GM21381 (cell line): ENCODE data around the gene SPDYE1.
"Not testable (repeated sequence)": the region's sequence is repeated elsewhere in the genome, so short reads cannot be mapped to it uniquely, and the experiment has no call there.

Experiments used
- ATAC-seq: cut with Tn5 transposase; IDR thresholded peaks from one replicate; pipeline ENCODE4 v1.9.1; 2021; ENCODE audit warnings: mild to moderate bottlenecking, moderate library complexity; ENCODE audit not compliant: unreplicated experiment

SPDYE1 gene

DNA sequence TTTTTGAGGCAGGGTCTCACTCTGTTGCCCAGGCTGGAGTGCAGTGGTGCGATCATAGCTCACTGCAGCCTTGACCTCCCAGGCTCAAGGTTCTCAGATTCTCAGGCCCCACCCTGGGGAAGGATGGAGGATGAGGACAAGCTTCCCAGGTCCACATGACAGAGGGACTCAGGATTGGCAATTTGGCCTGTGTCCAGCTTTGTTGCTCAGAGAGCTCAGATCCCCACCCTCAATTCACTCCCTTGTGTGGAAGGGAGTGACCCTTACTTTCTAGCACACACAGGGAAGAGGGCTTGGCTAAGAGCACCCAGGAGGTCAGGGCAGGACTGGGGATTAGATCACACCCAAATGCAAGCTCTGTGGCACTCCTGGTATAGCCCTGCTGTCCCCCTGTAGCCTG lies 6.9 kb upstream of the SPDYE1 start:
- ATAC-seq: not testable (repeated sequence)

DNA sequence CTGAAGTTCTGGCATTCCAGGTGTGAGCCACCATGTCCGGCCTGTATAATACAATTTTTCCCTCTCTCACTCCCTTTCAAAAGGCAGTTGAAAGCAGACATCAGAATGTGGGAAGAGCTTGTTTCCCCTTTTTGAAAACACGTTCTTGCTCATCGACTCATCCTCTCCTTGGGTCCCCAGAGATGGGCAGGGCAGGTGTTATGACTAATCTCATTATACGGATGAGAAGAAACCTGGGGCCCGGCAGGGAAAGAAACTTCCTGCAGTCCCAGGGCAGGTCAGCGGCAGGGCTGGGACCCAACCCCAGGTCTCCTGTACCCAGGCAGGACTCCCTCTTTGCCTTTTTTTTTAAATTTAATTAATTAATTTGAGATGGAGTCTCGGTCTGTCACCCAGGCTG lies 4.8 kb upstream of the SPDYE1 start:
- peak; percentile 90 for ATAC-seq

DNA sequence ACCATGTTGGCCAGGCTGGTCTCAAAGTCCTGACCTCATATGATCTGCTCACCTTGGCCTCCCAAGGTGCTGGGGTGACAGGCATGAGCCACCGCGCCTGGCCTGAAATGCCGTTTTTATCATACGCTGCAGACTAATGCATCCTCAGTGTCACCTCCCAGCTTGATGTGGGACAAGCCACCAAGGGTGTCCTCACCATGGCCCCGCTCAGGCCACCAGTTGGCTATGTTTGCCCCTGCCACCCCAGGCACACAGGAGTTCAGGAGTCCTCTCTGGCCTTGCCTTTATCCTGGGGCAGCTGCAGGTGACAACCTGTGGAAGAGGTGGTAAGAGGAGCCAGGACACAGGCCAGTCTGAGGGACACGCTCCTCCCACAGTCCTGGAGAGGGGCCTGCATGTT lies 3.0 kb upstream of the SPDYE1 start:
- ATAC-seq: not testable (repeated sequence)

DNA sequence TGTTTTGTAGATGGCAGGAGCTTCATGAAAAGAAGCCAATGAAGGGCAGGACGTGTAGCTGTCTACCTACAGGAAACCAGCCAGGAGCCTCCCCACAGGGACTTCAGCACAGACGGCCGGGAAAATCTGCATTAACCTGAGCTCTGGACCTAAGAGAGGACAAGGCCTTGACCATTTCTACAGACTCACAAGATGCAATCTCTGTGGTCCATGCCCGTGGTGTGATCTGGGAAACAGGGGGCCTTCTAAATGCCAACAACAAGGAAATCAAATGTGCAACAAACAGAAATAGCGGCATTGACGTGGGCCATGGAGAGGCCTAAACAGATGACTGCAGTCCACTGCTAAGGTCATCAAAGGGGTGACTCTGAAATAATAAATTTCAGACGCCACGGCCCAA lies 14.4 kb downstream of the SPDYE1 start:
- not testable (repeated sequence) for ATAC-seq

GRCh38 chr7:44015090-44015489 lies 17.4 kb downstream of the SPDYE1 start:
- not testable (repeated sequence) for ATAC-seq

DNA sequence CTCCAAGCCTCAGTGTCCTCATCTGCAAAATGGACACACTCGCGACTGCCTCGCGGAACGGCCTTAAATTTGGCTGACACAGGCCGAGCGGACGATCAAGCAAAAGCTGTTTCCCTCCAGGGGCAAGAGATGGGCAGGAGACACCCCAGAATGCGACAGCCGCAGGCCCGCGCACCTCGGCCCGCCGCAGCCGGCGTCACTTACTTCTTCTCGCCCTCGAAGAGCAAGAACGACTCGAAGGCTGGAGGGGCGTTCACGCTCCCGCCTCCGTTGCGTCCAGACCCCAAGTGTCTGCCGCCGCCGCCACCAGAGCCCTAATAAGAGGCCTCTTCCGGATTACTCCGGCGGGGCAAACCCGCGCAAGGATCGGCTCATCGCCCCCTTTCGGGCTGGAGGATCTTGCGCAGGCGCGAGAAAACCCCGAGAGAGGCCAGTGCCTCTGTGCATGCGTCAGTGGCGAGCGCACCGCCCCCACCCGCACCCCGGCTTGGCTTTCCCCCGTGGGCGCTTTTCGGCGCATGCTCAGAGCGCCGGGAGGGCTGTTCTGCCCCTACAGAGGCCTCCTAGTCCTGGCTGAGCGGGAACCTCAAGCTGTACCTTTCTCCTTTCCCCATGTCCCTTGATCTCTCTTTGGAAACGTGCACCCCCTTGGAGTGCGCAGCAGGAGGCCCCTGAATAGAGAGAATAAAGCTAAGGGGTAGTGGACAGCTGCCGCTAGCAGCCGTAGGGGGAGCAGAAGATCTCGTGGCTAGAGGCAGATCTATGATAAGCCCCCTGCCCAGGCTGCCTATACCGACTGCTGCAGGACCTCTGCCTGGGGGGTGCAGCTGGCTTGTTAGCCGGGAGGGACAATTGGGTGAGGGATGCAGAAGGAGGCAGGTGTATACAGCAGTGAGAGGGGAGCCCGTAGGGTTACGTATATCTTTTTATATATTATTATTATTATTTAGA lies 21.4 kb downstream of the SPDYE1 start:
- ATAC-seq: peak; percentile 96

GRCh38 chr7:44019825-44020224 lies 22.1 kb downstream of the SPDYE1 start:
- not testable (repeated sequence) for ATAC-seq

GRCh38 chr7:44022069-44022468 lies 24.4 kb downstream of the SPDYE1 start:
- not testable (repeated sequence) for ATAC-seq

DNA sequence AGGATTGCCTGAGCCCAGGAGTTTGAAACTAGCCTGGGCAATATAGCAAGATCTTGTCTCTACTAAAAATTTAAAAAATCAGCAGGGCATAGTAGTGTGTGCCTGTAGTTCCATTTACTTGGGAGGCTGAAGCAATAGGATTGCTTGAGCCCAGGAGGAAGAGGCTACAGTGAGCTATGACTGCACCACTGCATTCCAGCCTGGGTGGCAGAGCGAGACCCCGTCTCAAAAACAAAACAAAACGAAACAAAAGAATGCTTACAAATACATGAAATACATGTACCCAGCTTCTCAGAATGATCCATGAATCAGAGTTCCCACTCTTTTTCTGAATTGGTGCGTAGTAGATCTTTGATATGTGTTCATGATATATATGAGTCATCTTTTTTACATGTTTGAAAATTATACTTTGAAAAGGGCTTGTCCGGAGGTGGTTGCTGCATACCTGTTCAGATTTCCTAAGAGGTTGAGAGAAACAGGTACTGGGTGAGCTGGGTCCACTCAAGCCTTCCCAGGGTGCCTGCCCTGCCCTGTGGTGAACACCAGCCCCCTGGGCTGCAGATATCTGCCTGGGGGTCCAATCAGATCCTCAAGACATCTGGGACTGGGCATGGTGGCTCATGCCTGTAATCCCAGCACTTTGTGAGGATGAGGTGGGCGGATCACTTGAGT lies 25.2 kb downstream of the SPDYE1 start:
- not testable (repeated sequence) for ATAC-seq

GRCh38 chr7:44029433-44029832 lies 31.7 kb downstream of the SPDYE1 start:
- not testable (repeated sequence) for ATAC-seq

DNA sequence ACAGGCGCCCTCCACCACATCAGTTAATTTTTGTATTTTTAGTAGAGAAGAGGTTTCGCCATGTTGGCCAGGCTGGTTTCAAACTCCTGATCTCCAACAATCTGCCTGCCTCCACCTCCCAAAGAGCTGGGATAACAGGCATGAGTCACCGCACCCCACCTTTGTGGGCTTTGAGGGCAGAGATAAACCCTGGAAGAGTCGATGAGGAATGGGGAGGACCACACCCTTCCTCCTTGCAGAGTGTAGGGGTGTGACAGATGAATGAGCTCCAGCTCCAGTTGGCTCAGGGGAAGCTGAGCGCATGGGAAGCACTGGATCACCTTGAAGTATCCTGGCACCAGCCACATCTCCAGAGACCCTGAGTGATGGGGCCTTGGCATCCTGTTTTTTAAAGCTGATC lies 32.3 kb downstream of the SPDYE1 start:
- not testable (repeated sequence) for ATAC-seq

- not testable (repeated sequence) for ATAC-seq
These were observed 33.6 kb downstream of the SPDYE1 start for GRCh38 chr7:44031319-44031718.

DNA sequence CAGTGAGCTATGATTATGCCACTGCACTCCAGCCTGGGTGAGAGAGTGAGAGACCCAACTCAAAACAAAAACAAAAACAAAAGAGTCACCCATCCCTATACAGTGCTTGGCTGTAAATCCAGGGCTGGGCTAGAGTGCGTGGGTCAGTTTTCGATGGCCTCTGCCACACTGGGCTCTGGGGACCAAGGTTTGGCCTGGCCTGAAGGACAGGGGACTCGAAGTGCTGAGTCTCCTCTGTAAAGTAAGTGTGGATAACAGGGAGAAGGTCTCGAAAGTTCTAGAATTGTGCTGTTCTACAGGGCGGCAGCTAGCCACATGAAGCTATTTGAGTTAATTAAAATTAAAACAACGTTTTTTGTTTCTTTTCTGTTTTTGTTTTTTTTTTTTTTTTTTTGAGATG lies 34.3 kb downstream of the SPDYE1 start:
- not testable (repeated sequence) for ATAC-seq

DNA sequence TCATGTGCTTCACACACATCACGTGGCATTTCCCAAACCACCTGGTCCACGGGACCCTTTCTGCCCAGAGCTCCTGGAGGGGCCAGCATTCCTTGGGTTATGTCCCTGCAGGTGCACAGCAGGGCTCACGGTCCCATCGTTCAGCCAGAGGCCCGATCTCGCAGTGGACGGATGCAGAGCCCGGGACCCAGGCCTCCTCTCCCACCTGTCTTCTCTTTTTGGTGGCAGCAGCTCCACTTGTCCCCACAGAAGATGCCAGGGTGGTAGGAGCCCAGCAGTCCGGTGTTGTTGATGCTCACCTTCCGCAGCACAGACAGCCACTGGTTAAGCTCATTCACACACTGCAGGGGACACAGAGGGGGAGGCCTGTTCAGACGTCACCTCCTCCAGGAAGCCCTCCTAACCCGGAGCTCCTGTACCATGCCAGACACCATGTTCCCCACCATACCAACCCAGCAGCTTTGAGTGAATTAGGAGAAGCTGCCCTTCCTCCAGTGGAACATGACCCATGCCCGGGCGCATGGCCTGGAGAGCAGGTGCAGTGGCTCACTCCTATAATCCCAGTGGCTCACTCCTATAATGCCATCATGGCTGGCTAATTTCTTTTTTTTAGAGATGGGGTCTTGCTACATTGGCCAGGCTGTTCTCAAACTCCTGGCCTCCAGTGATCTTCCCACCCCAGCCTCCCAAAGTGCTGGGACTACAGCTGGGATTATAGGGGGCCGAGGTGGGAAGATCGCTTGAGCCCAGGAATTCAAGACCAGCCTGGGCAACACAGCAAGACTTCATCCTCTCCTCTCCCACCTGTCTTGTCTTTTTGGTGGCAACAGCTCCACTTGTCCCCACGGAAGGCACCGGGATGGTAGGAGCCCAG lies 36.5 kb downstream of the SPDYE1 start:
- ATAC-seq: not testable (repeated sequence)

- not testable (repeated sequence) for ATAC-seq
These were observed 38.7 kb downstream of the SPDYE1 start for GRCh38 chr7:44036364-44036763.

GRCh38 chr7:44037951-44038350 lies 40.3 kb downstream of the SPDYE1 start:
- ATAC-seq: not testable (repeated sequence)

DNA sequence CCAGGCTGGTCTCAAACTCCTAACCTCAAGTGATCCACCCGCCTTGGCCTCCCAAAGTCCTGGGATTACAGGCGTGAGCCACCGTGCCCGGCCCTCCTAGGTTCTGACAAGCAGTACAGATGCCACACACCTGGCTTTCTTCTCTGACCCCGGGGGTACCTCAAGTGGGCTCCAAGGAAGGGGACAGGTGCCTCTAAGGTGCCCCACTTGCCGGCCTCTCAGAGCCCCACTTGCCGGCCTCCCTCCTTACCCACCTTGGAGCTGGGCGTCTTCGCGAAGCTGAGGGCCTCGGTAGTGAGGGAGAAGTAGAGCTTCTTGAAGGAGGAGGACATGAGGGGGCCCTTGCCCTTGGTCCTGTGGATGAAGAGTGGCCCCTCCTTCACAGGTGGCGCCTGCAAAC lies 40.9 kb downstream of the SPDYE1 start:
- ATAC-seq: not testable (repeated sequence)

DNA sequence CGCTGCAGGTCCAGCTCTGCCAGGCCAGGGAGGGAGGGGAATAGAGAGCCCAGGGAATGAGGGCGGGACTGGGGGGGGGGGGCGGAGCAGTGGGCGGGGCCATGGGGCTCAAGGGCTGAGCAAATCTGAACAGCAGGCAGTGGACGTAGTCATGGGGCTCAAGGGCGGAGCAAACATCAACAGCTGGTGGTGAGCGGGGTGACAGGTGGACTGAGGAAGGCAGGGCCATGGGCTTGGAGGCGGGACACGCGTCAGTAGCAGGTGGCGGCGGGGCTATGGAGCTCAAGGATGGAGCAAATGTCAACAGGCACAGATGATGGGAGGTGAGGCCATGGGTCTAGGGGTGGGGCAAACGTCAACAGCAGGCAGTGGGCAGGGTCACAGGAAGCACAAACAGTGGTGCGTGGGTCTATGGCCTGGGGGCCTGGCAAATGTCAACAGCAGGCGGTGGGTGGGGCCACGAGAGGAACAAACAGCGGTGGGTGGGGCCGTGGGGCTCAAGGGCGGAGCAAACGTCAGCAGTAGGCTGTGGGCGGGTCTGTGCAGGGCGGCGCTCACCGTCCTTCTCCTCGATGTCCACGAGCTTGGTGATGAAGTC lies 41.4 kb downstream of the SPDYE1 start:
- peak; percentile 55 for ATAC-seq

DNA sequence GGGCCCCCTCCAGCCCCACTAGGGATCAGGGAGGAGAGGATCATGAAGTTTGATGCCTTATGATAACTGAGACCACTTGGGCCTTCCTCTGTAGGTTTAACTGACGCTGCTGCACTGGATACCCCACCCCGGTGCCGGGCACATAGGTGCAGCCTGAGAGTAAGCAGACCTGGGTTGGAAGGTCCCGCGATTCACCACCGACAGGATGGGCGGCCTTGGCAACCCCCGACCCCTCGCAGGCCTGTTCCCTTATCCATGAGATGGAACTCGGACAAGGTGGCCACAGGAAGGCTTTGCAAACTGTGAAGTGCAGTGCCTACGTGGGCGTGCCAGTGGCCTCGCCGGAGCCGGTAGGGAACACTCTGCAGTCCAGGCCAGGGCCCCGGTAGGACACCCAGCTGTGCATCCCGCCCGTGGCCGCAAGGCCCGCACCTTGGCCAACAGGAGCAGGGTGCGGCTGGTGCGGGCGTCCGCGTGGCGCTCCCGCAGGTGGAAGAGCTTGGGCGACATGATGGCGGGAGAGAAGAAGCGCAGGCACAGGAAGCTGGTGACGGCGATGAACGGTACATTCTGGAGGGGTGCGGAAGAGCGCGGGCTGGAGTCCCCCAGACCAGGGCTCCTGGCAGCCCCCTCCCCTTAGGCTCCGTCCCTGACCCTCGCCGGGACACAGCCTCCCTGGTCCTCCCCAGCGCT lies 42.2 kb downstream of the SPDYE1 start:
- ATAC-seq: peak; percentile 6

GRCh38 chr7:44040493-44040891 lies 42.8 kb downstream of the SPDYE1 start:
- peak; percentile 54 for ATAC-seq
